ENCODE results near the gene USP34.
"Not testable (repeated sequence)": the region's sequence is repeated elsewhere in the genome, so short reads cannot be mapped to it uniquely, and the experiment has no call there.

USP34 gene

GRCh38 chr2:61193670-61194561 lies 277.0 kb downstream of the USP34 start:
- no peak for DNase-seq (ENCODE audit: low read depth in 4 of 4, low spot score in 1 of 4)

- DNase-seq (ENCODE audit: low read depth in 4 of 4, low spot score in 1 of 4), result no peak
These were observed 283.8 kb downstream of the USP34 start for GRCh38 chr2:61187085-61187484.

DNA sequence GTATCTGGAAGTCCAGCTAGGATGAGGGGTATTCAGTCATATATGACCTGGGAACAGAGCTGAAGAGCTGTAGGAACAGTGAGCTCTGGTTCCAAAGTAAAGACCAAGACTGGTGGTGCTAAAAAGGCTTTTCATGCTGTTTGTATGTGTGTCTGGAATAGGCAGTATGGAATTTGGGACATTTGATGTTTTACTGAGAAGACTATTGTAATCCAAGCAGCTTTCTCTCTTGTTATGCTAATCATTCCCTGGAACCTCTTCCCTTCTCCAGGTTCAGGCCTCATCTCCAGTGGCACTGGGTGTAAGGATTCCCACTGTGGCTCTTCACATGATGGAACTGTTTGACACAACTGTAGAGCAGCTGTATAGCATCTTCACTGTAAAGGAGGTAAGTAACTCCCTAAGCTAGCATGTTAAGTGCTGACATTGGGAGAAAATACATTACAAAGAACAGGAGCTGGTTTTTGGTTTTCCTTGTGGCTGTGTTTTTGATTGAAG lies 285.6 kb downstream of the USP34 start:
- no peak for DNase-seq (ENCODE audit: low read depth in 4 of 4, low spot score in 1 of 4)

DNA sequence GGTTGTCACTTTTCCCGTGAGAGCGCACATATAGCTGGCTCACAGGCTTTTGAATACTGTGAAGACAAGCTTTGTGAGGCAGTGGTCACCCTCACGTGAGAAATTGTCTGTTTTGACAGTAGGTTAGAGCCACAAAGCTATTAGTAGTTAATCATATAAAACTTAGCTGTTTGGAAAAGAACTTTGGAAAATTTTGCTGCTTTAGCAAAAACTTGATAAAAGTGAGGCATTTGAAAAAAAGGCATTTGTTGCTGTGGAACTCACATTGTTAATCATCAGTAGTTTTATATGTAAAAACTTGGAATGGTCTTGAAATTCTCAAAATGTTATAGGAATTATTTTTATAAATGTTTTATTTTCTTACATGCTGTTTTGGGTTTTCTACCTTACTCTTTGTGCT lies 286.6 kb downstream of the USP34 start:
- no peak for DNase-seq (ENCODE audit: low read depth in 4 of 4, low spot score in 1 of 4)

GRCh38 chr2:61183795-61184194 lies 287.1 kb downstream of the USP34 start:
- DNase-seq (ENCODE audit: low read depth in 4 of 4, low spot score in 1 of 4), result no peak

DNA sequence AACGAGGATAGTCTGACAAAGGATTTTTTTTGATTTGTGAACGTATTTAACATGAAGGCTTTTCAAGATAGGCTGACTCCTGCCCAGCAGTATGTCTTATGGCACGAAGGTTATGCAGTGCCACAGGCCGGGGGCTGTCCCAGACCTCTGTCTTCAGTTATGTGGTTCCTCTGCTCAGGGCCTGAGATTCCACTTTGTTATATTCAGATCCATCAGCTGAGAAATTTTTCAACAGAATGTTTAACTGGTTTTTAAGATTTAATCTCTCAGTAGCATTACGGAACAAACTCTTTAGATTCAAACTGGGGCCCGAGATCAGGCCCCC lies 288.9 kb downstream of the USP34 start:
- no peak for DNase-seq (ENCODE audit: low read depth in 4 of 4, low spot score in 1 of 4)

GRCh38 chr2:61181382-61182058 lies 289.4 kb downstream of the USP34 start:
- DNase-seq (ENCODE audit: low read depth in 4 of 4, low spot score in 1 of 4), result no peak

- DNase-seq (ENCODE audit: low read depth in 4 of 4, low spot score in 1 of 4), result no peak
These were observed 290.2 kb downstream of the USP34 start for GRCh38 chr2:61180686-61181085.

- DNase-seq (ENCODE audit: low read depth in 4 of 4, low spot score in 1 of 4), result no peak
These were observed 290.9 kb downstream of the USP34 start for GRCh38 chr2:61179701-61180639.

GRCh38 chr2:61178603-61179545 lies 292.0 kb downstream of the USP34 start:
- DNase-seq (ENCODE audit: low read depth in 4 of 4, low spot score in 1 of 4), result no peak

DNA sequence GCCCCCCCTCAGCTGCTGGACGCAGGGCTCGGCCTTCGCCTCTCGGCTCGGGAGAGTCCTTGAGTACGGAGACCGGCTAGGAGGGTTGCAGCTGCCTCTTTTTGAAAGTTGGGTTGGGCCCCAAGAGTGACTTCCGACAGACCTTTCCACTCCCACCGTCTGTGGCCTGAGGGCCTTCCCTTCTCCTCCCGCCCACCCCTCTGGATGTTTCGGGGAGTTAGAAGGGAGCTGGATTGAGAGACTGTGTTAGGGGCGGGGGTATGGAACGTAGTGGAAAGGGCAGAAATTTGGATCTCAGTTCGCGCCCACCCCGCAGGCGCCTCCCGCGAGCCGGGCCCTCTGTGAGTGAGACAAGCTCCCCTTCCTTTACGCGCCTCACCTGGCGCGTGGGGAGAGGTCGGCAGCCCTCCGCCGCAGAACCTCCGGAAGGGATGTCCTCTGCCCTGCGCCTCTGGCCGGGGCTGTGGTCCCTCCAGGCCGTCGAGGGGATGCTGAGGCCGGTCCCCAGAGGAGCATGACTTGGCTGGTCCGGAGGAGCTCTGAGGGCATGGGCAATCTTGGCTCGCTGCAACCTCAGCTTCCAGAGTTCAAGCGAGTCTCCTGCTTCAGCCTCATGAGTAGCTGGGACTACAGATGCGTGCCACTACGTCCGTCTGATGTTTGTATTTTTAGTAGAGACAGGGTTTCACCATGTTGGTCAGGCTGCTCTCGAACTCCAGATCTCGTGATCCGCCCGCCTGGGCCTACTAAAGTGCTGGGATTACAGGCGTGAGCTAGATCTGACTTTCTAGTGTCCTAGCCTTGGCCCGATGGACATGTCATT lies 292.9 kb downstream of the USP34 start:
- peak in 3 of 4 experiments; percentile 5 to 30 (median 24) for DNase-seq (ENCODE audit: low read depth in 4 of 4, low spot score in 1 of 4)

DNA sequence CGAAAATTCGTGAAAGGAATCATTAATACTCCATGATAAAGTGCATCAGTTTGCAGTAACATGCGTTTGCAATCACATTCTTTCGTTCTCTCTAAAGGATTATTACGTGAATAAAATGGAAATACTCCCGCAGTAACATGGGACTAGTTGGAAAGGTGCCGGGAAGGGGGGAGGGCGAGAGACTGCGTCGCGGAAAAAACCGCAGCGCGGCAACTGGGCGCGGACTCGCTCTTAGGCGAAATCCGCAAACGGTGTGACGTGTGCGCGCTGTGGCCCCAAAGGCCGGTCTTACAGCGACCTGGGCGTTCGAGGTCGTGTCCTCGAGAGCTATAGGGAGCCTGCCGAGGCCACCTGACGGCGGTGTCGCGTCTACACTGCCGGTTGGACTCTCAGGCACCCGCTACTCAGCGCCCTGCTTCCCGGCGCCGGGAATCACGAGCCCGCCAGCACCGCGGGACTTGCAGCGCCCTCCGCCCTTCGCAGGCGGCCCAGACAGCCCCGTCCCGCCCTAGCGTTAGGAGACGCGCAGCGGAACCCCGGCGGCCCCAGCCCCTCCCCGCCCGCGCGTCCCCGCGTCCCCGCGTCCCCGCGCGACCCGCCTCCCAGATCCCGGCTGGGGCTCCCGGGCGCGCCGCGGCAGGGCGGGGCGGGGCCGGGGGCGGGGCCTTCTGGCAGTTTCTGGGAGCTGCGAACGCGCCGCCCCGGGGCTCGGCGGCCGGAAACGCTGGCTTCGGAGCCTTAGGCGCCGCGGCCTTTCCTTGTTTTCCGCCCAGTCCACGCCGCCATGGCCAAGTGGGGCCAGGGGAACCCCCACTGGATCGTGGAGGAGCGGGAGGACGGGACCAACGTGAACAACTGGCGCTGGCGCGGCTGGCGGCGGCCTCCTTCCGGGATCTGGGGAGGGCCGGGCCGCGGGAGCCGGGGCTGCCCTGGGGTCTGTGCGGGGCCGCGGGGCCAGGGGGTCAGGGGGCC lies 293.8 kb downstream of the USP34 start:
- peak; percentile 85 to 94 (median 90) for DNase-seq (ENCODE audit: low read depth in 4 of 4, low spot score in 1 of 4)

- no peak for DNase-seq (ENCODE audit: low read depth in 4 of 4, low spot score in 1 of 4)
These were observed 295.9 kb downstream of the USP34 start for GRCh38 chr2:61175036-61175435.

- DNase-seq (ENCODE audit: low read depth in 4 of 4, low spot score in 1 of 4), result no peak
These were observed 297.8 kb downstream of the USP34 start for GRCh38 chr2:61173116-61173515.

- no peak for DNase-seq (ENCODE audit: low read depth in 4 of 4, low spot score in 1 of 4)
These were observed 298.2 kb downstream of the USP34 start for GRCh38 chr2:61172671-61173070.

- no peak for DNase-seq (ENCODE audit: low read depth in 4 of 4, low spot score in 1 of 4)
These were observed 303.3 kb downstream of the USP34 start for GRCh38 chr2:61167579-61167978.

DNA sequence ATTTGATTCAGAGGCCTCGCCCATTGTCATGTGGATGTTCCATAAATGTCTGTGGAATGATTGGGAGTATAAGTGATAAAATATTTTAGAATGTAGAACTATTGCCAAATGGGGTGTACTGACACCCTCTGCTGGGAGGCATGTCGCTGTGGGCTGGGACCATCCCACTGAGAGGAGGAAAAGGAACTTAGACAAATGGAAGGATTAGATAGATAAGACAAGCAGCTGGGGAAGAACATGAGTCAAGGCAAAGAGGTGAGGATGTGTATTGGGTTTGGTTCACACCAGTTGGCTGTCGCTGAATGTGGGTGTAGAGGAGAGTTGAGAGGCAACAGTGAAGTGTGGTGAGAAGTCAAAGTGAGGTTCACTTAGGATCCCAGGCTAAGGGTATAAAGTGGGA lies 304.9 kb downstream of the USP34 start:
- DNase-seq (ENCODE audit: low read depth in 4 of 4, low spot score in 1 of 4), result no peak

DNA sequence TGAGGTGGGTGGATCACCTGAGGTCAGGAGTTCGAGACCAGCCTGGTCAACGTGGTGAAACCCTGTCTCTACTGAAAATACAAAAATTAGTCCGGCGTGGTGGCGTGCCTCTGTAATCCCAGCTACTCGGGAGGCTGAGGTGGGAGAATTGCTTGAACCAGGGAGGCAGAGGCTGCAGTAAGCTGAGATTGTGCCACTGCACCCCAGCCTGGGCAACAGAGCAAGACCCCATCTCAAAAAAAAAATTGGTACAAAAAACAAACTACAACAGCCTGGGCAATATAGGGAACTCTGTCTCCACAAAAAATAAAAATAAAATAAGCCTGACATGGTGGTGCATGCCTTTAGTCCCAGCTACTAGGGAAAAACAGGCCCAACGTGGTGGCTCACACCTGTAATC lies 305.8 kb downstream of the USP34 start:
- not testable (repeated sequence) for DNase-seq (ENCODE audit: low read depth in 4 of 4, low spot score in 1 of 4)

Measured in stimulated activated CD4-positive, alpha-beta T cell treated with anti-CD3 and anti-CD28 coated beads, Interleukin-1b, Interleukin-23, amount 100 ng/mL, for 24 hours (primary cell).